Activated naive CD8-positive, alpha-beta T cell treated with anti-CD3 and anti-CD28 coated beads, Interleukin-2, amount 50 U/mL, for 24 hours (primary cell): Measurements from ENCODE around the gene PPP1R9A.

Source experiments
- ATAC-seq: fragments of 150-1000 bp; cut with Tn5 transposase; one replicate; pipeline ENCODE4 v1.10.0; 2021
- DNase-seq: peaks from one replicate; pipeline ENCODE4 v3.0.0; 2021
- H3K27ac Mint-ChIP-seq: one replicate; pipeline ENCODE4 v1.8.0; 2021; ENCODE audit warnings: mild to moderate bottlenecking, mixed read lengths
- H3K27me3 Mint-ChIP-seq: one replicate; pipeline ENCODE4 v1.8.0; 2021; ENCODE audit warnings: mixed read lengths
- H3K36me3 Mint-ChIP-seq: one replicate; pipeline ENCODE4 v1.8.0; 2021; ENCODE audit warnings: low read depth, mixed read lengths
- H3K4me1 Mint-ChIP-seq: one replicate; pipeline ENCODE4 v1.8.0; 2021; ENCODE audit warnings: mixed read lengths
- H3K4me3 Mint-ChIP-seq: one replicate; pipeline ENCODE4 v1.8.0; 2021; ENCODE audit warnings: mild to moderate bottlenecking, moderate library complexity, mixed read lengths
- H3K9me3 Mint-ChIP-seq: one replicate; pipeline ENCODE4 v1.8.0; 2021; ENCODE audit warnings: mixed read lengths

PPP1R9A gene

DNA sequence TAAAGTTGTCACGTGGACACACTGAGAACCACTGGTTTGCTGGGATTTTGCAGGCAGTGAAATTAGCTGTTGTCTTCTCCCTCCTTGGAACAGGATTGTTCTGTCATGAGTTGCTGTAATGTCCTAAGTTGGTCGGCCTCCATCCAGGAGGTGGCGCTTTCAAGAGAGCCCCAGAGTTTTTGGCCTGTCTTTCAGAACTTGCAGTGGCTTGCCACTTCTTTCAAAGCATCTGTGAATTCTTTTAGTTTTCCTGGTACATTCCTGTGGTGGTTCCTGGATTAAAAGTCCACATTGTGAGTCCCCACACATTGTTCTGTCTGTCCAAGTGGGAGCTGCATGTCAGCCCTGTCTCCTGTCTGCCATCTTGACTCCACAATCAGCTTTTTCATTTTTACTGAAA lies 283.1 kb downstream of the PPP1R9A start:
- H3K4me3 Mint-ChIP-seq: no peak overlapping the region
- peaks cover 6% of the 10 kb centered on the region for H3K27me3 Mint-ChIP-seq
- no peak overlapping the region for H3K27ac Mint-ChIP-seq
- H3K36me3 Mint-ChIP-seq: no peaks in the 10 kb centered on the region
- DNase-seq: no peak
- ATAC-seq: no peak
- no peaks in the 10 kb centered on the region for H3K4me1 Mint-ChIP-seq
- no peaks in the 10 kb centered on the region for H3K9me3 Mint-ChIP-seq

DNA sequence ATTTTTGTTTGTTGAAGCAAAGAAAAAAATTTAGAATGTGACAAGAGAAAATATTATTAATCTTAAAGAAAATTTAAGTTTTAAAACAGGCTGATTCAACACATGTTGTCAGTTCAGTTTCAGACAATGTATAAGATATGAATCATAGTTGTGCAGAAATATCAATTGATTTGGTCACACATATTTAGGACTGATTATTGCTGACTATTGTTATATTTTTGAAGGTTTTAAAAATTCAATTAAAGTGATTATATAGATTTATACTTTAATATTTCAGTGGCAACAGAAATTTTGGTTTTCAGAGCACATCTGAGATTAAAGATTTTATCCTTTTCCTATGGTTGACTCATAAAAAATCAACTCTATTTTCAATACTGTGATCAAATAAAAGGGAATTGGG lies 284.4 kb downstream of the PPP1R9A start:
- DNase-seq: no peak
- Mint-ChIP-seq H3K27ac (no peak overlapping the region), H3K9me3 (no peaks in the 10 kb centered on the region), H3K4me3 (no peak overlapping the region), H3K4me1 (no peaks in the 10 kb centered on the region), H3K36me3 (no peaks in the 10 kb centered on the region), H3K27me3 (peaks cover 6% of the 10 kb centered on the region)
- ATAC-seq: no peak

DNA sequence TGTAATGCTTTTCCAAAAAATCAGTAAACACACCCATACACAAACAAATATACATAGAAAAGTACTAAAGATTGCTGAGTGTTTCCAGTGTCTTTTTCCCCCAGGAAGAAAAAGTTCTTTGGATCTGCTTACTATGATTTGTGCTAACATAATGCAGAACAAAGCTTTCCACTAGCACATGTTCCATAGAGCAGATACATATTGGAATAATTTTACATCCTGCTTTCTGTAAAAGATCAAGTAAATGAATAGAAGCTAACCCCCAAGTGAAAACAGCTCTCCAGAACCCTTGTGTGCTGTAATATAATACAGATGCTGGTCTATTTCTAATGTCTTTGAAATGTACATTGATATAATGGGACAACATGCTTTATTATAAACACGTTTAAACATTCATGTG lies 291.5 kb downstream of the PPP1R9A start:
- DNase-seq (no peak), ATAC-seq (no peak)
- Mint-ChIP-seq H3K36me3 (no peaks in the 10 kb centered on the region), H3K27ac (no peak overlapping the region), H3K4me3 (no peak overlapping the region), H3K27me3 (peaks cover 2% of the 10 kb centered on the region), H3K4me1 (no peaks in the 10 kb centered on the region), H3K9me3 (no peaks in the 10 kb centered on the region)

DNA sequence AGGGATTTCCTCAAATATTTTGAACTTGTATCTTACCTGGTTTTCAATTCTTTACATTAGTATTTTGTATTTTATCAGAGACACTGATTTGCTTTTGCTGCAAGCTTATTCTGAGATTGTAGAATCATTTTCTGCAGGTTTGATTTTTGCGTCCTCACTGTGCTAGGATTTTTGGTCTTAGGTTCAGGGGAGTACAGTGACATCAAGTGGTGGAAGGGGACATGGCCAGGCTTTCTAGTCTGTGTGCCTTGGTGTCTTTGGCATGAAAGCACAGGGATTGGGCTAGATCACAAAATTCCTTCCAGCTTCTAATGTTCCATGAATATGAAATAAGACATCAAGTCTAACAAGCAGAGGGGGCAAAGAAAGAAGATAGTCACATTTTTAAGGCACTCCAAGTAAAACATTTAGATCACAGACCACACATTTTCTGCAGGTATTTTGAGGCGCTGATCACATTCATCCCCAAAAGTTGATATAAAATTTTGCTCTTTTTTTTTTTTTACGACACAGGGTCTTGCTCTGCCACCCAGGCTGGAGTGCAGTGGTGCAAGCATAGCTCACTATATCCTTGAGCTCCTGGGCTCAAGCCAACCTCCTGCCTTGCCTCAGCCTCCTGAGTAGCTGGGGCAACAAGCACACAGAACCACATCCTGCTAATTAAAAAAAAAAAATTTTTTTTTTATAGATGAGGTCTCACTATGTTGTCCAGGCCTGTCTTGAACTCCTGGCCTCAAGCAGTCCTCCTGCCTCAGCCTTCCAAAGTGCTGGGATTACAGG lies 292.6 kb downstream of the PPP1R9A start:
- Mint-ChIP-seq H3K27me3 (peaks cover 2% of the 10 kb centered on the region), H3K9me3 (no peaks in the 10 kb centered on the region), H3K4me3 (no peak overlapping the region), H3K4me1 (no peaks in the 10 kb centered on the region), H3K27ac (no peak overlapping the region), H3K36me3 (no peaks in the 10 kb centered on the region)
- no peak for ATAC-seq
- no peak for DNase-seq

DNA sequence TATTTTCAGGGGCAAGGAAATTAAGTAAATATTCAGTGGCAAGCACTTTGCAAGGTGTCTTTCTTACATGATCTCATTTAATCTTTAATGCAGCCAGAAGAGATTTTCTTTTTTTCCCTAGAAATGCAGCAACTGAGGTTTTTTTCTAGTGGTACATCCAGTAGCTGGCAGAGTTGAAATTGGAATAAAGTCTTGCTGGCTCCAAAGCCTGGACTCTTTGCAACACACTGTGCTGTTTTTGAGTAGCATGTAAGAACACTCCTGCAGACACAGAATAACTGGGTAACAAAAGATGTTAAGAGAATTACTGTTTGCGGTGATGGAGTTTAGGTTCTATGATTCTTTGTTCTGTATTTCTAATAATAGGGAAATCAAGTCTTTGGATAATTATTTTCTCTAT lies 293.3 kb downstream of the PPP1R9A start:
- Mint-ChIP-seq H3K4me1 (no peaks in the 10 kb centered on the region), H3K27ac (no peak overlapping the region), H3K36me3 (no peaks in the 10 kb centered on the region), H3K9me3 (no peaks in the 10 kb centered on the region), H3K27me3 (no peaks in the 10 kb centered on the region), H3K4me3 (no peak overlapping the region)
- no peak for DNase-seq
- no peak for ATAC-seq

DNA sequence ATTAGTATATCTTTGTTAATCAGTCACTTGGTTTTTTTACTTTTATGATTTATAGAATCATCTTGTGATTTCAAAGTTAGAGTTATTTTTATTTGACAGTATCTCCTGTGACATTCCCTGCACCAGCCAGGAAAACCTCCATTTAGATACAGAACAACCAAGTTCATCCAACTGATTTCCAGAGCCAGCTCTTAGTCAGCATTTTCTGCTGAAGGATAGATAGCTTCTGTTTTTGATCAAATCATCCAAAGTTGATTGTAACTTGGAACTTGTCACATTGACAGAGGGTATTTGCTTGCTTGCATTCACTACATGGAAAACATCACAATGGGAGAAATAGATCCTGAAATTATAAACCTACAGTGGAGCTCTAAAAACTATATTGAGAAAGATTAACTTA lies 294.3 kb downstream of the PPP1R9A start:
- no peak for ATAC-seq
- H3K36me3 Mint-ChIP-seq: no peaks in the 10 kb centered on the region
- H3K9me3 Mint-ChIP-seq: no peaks in the 10 kb centered on the region
- no peaks in the 10 kb centered on the region for H3K4me1 Mint-ChIP-seq
- H3K4me3 Mint-ChIP-seq: no peak overlapping the region
- DNase-seq: no peak
- no peak overlapping the region for H3K27ac Mint-ChIP-seq
- no peaks in the 10 kb centered on the region for H3K27me3 Mint-ChIP-seq

DNA sequence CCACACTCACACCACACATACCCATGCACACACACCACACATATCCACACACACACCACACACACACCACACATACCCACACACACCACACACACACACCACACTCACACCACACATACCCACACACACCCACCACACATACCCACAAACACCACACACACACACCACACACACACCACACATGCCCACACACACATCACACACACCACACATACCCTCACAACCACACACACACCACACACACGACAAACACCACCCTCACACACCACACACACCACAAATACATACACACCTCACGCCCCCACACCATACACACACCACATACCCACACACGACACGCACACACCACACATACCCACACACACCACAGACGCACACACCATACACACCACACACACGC lies 297.2 kb downstream of the PPP1R9A start:
- no peak overlapping the region for H3K4me3 Mint-ChIP-seq
- ATAC-seq (no peak), DNase-seq (no peak)
- H3K4me1 Mint-ChIP-seq: no peaks in the 10 kb centered on the region
- no peak overlapping the region for H3K27ac Mint-ChIP-seq
- H3K36me3 Mint-ChIP-seq: no peaks in the 10 kb centered on the region
- H3K27me3 Mint-ChIP-seq: no peaks in the 10 kb centered on the region
- no peaks in the 10 kb centered on the region for H3K9me3 Mint-ChIP-seq

DNA sequence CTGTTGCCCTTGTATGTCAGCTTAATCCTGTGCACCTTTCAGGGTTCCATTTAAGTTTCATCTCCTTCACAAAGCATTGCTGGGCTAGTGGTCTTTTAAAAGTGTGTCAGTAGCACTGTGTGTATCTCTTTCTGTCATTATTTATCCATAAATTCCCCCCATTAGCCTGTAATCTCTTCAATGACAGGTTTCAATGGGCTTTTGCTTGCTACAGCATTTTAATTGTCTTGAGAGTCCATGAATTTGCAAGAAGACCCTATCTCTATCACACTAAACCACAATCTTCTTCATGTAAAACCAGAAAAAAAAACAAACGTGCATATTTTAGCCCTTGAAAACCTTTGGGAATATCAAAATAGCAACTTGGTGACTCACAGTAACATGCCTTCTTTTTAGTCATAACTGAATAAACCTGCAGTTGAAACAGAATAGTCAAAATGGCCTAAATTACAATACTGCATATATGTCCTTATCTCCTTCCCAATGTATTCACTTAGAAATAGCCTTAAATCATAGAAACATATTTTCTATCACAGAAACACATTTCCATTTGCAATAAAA lies 298.4 kb downstream of the PPP1R9A start:
- no peak overlapping the region for H3K27ac Mint-ChIP-seq
- no peaks in the 10 kb centered on the region for H3K4me1 Mint-ChIP-seq
- H3K27me3 Mint-ChIP-seq: no peaks in the 10 kb centered on the region
- ATAC-seq (no peak), DNase-seq (no peak)
- no peak overlapping the region for H3K4me3 Mint-ChIP-seq
- H3K9me3 Mint-ChIP-seq: no peaks in the 10 kb centered on the region
- no peaks in the 10 kb centered on the region for H3K36me3 Mint-ChIP-seq

DNA sequence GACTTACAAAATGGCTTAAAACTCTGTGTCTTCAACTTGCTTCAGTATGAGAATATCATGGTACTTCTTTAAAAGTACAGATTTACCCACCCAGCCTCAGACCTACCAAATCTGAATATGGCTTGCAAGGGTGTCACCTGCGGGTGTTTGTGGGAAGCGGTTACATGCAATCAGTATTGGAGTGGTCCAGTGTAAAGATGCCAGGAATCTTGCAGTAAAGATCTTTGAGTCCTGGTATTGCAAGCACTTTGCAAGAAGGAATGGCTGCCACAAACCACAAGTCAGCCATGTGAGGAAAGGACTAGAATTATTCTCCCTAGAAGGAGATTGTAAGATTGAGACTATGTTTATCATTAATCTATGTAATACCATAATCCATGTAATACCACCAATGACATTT lies 301.9 kb downstream of the PPP1R9A start:
- Mint-ChIP-seq H3K4me3 (no peak overlapping the region), H3K27me3 (no peaks in the 10 kb centered on the region), H3K9me3 (no peaks in the 10 kb centered on the region), H3K27ac (no peak overlapping the region), H3K36me3 (no peaks in the 10 kb centered on the region), H3K4me1 (no peaks in the 10 kb centered on the region)
- no peak for ATAC-seq
- no peak for DNase-seq

DNA sequence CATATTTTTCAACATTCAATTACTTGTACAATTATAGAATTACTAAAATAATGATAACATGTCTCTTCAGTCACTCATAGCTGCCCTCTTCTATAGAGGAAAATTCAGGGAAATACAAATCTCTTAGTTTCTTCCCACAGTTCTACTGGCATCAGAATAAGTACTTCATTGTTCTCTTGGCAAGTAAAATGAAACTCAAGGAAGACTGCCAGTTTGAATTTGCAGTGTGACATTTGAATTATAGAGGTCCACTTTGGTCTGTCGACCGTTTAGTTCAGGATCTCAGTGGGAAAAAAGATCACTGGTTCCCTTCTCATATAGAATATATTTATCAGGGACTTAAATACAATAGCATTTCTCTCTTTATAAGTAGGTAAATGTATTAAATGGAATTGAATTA lies 302.4 kb downstream of the PPP1R9A start:
- Mint-ChIP-seq H3K4me1 (no peaks in the 10 kb centered on the region), H3K36me3 (no peaks in the 10 kb centered on the region), H3K27me3 (no peaks in the 10 kb centered on the region), H3K9me3 (no peaks in the 10 kb centered on the region), H3K4me3 (no peak overlapping the region), H3K27ac (no peak overlapping the region)
- DNase-seq (no peak), ATAC-seq (no peak)

DNA sequence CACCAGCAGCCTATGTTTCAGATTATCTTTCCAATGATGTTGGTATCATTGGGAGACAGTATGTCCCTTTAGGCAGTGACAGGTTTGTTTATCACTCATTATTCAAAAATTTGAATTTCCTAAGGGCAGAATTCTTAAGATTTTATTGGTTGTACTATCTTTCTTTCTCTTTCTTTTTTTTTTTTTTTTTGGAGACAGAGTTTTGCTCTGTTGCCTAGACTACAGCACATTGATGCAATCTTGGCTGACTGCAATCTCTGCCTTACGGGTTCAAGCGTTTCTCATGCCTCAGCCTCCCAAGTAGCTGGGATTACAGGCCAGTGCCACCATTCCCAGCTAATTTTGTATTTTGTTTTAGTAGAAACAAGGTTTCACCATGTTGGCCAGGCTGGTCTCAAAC lies 305.8 kb downstream of the PPP1R9A start:
- Mint-ChIP-seq H3K4me1 (no peaks in the 10 kb centered on the region), H3K4me3 (no peak overlapping the region), H3K36me3 (no peaks in the 10 kb centered on the region), H3K27me3 (no peaks in the 10 kb centered on the region), H3K9me3 (peaks cover 6% of the 10 kb centered on the region), H3K27ac (no peak overlapping the region)
- DNase-seq (no peak), ATAC-seq (no peak)

DNA sequence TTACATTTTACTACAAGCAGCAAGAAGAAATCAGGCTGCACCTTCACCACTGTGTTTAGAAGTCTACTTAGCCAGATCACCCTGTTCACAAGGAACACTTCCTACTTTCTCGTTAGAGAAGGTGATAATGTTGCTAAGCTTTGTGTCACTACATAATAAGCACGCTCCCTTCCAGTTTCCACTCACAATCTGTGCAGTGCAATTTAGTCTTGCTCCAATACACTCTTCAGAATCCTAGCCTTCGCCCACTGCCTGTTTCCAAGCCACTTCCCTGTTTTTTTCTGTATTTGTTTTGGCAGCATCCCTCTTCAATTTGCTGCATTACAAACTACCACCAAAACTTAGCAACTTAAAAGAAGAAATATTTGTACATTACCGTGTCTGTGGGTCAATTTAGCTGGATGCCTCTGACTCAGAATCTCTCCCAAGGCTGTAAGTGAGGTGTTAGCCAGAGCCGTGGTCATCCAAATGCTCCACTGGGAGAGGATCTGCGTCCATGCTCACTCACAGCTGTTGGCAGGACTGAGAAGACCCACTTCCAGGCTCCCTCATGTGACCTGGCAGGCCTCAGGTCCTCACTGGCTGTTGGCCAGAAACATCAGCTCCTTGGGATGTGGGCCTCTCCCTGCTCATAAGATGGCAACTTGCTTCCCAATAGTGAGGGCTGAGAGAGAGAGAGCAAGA lies 306.6 kb downstream of the PPP1R9A start:
- Mint-ChIP-seq H3K36me3 (no peaks in the 10 kb centered on the region), H3K27ac (no peak overlapping the region), H3K4me3 (no peak overlapping the region), H3K9me3 (peaks cover 6% of the 10 kb centered on the region), H3K27me3 (no peaks in the 10 kb centered on the region), H3K4me1 (no peaks in the 10 kb centered on the region)
- no peak for ATAC-seq
- DNase-seq: no peak

DNA sequence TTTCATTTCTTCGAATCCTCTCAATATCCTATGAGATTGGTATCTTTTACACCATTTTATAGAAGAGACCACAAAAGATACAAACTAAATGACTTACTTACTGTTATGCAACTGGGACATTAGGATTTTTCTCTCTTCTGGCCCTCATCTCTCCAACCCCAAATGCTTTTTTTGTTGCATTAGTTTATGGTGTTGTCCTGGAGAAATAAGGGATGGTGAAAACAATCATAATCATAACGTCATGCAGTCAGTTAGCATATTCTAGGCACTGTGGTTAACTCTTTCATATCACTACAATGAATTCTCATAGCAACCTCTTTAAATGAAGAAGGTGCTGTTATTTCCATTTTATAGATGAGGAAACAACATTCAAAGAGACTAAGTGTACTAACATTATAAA lies 312.3 kb downstream of the PPP1R9A start:
- Mint-ChIP-seq H3K4me1 (no peaks in the 10 kb centered on the region), H3K36me3 (no peaks in the 10 kb centered on the region), H3K4me3 (no peak overlapping the region), H3K27ac (no peak overlapping the region), H3K27me3 (no peaks in the 10 kb centered on the region), H3K9me3 (peaks cover 6% of the 10 kb centered on the region)
- ATAC-seq (no peak), DNase-seq (no peak)

DNA sequence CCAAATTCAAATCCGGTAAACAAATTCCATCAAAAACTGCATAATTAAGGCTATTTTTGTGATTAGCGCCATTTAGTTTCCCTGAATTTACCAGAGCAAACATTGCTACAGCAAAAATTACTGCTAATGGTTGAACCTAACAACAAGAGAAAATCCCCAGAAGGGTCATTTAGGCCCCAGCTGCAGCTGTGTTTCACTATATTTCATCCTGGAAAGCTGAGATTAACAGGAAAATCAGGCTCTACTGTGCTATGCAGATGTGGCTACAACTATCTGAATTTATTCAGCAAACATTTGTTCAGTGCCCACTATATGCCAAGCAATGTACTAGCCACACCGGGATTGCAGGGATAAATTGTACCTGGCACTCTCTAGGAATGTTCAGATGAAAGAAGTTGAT lies 312.9 kb downstream of the PPP1R9A start:
- no peak for ATAC-seq
- H3K4me3 Mint-ChIP-seq: no peak overlapping the region
- H3K27me3 Mint-ChIP-seq: no peaks in the 10 kb centered on the region
- DNase-seq: no peak
- H3K27ac Mint-ChIP-seq: no peak overlapping the region
- peaks cover 6% of the 10 kb centered on the region for H3K9me3 Mint-ChIP-seq
- no peaks in the 10 kb centered on the region for H3K4me1 Mint-ChIP-seq
- H3K36me3 Mint-ChIP-seq: no peaks in the 10 kb centered on the region

DNA sequence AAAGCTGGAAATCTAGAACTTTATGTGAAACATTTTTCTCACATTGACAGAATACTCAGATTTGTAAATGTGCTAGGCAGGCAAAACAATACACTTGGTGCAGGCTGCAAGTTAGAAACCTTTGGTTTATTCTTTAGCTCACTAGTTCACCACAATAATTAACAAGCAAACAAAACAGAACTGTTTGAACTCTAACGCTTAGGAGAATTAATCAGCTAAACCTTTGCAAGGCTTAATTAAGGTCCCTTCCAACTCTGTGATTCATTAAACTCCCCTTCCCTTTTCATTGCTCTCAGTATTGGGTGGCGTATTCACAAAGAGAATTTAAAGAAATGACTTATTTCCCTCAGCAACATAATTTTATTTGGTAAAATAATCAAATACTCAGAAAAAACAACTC lies 317.9 kb downstream of the PPP1R9A start:
- Mint-ChIP-seq H3K9me3 (no peaks in the 10 kb centered on the region), H3K36me3 (no peaks in the 10 kb centered on the region)
- ATAC-seq: no peak

More for the DNA sequence above, 317.9 kb downstream of the PPP1R9A start:
- DNase-seq: no peak
- H3K4me1 Mint-ChIP-seq: no peaks in the 10 kb centered on the region
- H3K27ac Mint-ChIP-seq: no peak overlapping the region
- H3K4me3 Mint-ChIP-seq: no peak overlapping the region
- no peaks in the 10 kb centered on the region for H3K27me3 Mint-ChIP-seq
